Mucosa of rectum (tissue), 2 donors: ENCODE measurements around the gene A4GALT.

Source experiments
- H3K27ac ChIP-seq, 2 donors: one replicate each; pipeline ENCODE4 v1.7.0; 2013; ENCODE audit warnings: inconsistent platforms in 2 of 2, low read depth in 2 of 2, low read length in 2 of 2
- H3K27me3 ChIP-seq, 2 donors: one replicate each; pipeline ENCODE4 v1.7.0; 2013; ENCODE audit warnings: low read length in 2 of 2; ENCODE audit not compliant: control insufficient read depth in 2 of 2, insufficient read depth in 2 of 2
- H3K36me3 ChIP-seq, 2 donors: one replicate each; pipeline ENCODE4 v1.7.0; 2013; ENCODE audit warnings: low read length in 2 of 2; ENCODE audit not compliant: control insufficient read depth in 2 of 2, insufficient read depth in 2 of 2
- H3K4me1 ChIP-seq, 2 donors: one replicate each; pipeline ENCODE4 v1.7.0; 2013; ENCODE audit warnings: low read length in 2 of 2, mild to moderate bottlenecking in 1 of 2; ENCODE audit not compliant: control insufficient read depth in 2 of 2, insufficient read depth in 2 of 2
- H3K4me3 ChIP-seq, 2 donors: one replicate each; pipeline ENCODE4 v1.7.0; 2013; ENCODE audit warnings: low read length in 2 of 2
- H3K9ac ChIP-seq, 2 donors: one replicate each; pipeline ENCODE4 v1.7.0; 2013; ENCODE audit warnings: low read length in 2 of 2, low read depth in 1 of 2, mild to moderate bottlenecking in 1 of 2
- H3K9me3 ChIP-seq, 2 donors: one replicate each; pipeline ENCODE4 v1.7.0; 2013; ENCODE audit warnings: low read length in 2 of 2; ENCODE audit not compliant: control insufficient read depth in 2 of 2
- donor health status: healthy.
- donor health status: Normal muscosa, but diverticular disease.

A4GALT gene

DNA sequence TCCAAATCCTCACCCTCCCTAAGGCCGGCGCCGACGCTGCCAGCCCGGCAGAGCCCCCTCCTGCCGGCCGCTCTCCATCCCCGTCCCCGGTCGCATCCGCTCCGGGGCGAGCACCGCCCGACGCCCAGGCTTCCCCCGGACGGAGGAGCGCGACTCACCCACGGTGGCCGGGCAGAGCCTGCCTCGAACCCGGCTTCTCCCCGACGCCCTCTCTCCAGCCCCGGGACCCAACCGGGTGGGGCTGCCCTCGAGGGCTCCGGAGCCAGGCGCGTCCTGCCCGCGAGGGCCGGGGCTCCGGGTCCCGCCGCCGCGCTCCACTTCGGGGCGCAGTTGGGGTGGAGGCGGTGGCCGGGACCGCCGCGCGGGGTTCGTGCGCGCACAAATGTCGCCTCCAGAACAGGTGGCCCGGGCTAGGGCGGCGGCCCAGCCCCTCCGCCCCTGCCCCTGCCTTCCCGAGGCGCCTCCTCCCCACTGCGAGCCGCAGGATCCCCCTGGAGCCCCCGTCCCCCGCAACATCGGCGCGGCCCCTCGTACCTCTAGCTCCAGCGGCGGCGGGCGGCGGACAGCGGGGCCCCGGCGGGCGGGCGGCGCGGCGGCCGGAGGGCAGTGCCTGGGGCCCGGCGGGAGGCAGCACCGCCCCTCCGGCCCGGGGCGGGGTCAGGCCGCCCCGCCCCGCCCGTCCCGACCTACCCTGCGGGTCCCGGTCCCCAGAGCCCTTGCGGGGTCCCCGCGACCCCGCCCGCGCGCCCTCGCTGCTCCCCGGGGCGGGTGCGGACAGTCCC, at the start of gene A4GALT:
TSS of gene A4GALT (minus strand) at position 608 of the 782 bp plus-strand sequence. CDS start 26,919 bp downstream, outside the sequence.
- Histone ChIP-seq H3K27ac (peak within 1 kb of the TSS; percentile 54 to 67), H3K9ac (peak within 1 kb of the TSS; percentile 52 to 63), H3K4me1 (peaks cover 3 to 12% of the 10 kb centered on the region in 2 donors), H3K27me3 (peaks cover 29 to 35% of the 10 kb centered on the region in 2 donors), H3K4me3 (peak within 1 kb of the TSS; percentile 53 to 75), H3K36me3 (no peaks in the 10 kb centered on the region), H3K9me3 (no peaks in the 10 kb centered on the region)

DNA sequence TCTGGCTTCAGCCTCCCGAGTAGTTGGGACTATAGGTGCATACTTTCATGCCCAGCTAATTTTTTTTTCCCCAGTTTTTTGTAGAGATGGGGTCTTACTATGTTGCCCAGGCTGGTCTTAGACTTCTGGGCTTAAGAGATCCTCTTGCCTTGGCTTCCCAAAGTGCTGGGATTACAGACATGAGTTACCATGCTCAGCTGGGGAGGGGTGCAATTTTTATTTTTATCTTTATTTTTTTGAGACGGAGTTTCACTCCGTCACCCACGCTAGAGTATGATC, 49.7 kb upstream of the A4GALT start:
- Histone ChIP-seq H3K27me3 (peaks cover 0 to 8% of the 10 kb centered on the region in 2 donors), H3K9me3 (no peaks in the 10 kb centered on the region), H3K27ac (no peak overlapping the region), H3K4me1 (peaks cover 8 to 10% of the 10 kb centered on the region in 2 donors), H3K4me3 (peak overlapping the region in 1 of 2 donors; percentile 28), H3K36me3 (no peaks in the 10 kb centered on the region), H3K9ac (no peak overlapping the region)

DNA sequence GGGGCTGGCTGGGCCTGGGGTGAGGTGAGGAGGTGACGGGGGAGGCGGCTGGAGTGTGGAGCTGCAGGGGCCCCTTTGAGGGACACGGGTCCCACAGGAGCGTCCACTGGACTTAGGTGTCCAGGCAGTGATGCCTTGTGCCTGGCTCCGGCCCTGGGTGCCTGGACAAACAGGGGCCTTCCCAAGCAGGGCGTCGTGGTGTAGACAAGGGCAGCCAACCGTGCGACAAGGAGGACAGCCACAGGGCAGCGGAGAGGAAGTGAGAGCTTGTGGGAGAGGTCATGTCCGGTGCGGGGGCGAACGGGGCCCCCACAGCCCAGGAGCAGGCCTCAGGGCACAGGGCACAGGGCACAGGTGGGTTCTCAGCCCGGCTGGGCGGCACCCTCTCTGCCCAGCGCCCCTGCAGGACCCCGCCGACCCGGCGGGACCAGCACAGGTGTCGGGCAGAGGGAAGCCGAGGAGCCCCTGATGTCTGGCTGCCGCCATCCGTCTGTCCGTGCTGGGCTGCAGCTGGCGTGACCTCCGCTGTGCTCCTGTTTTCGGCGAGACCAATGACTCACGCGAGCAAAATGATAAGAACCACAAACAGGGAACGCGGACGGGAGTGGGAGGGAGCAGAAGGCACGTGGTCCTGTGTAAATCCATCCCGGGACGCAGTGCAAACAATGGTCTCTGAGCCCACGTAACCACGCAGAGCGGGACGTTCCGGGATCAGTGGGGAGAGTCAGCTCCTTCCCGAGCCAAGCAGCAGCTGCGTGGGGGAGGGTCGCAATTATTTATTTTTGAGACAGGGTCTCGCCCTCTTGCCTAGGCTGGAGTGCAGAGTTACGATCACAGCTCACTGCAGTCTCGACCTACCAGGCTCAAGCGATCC, 49.1 kb upstream of the A4GALT start:
- H3K9me3 ChIP-seq, result no peaks in the 10 kb centered on the region
- no peak overlapping the region for H3K27ac ChIP-seq
- H3K27me3 ChIP-seq, result peaks cover 0 to 8% of the 10 kb centered on the region in 2 donors
- H3K4me1 ChIP-seq, result peaks cover 8 to 10% of the 10 kb centered on the region in 2 donors
- H3K4me3 ChIP-seq, result peak overlapping the region; percentile 28 to 50
- H3K9ac ChIP-seq, result peak overlapping the region in 1 of 2 donors; percentile 48
- no peaks in the 10 kb centered on the region for H3K36me3 ChIP-seq

- H3K9ac ChIP-seq, result no peak overlapping the region
- no peaks in the 10 kb centered on the region for H3K36me3 ChIP-seq
- H3K27ac ChIP-seq, result no peak overlapping the region
- no peak overlapping the region for H3K4me3 ChIP-seq
- peaks cover 8 to 10% of the 10 kb centered on the region in 2 donors for H3K4me1 ChIP-seq
- H3K27me3 ChIP-seq, result peaks cover 0 to 8% of the 10 kb centered on the region in 2 donors
- no peaks in the 10 kb centered on the region for H3K9me3 ChIP-seq
These were observed 48.5 kb upstream of the A4GALT start for GRCh38 chr22:42769238-42769573.

DNA sequence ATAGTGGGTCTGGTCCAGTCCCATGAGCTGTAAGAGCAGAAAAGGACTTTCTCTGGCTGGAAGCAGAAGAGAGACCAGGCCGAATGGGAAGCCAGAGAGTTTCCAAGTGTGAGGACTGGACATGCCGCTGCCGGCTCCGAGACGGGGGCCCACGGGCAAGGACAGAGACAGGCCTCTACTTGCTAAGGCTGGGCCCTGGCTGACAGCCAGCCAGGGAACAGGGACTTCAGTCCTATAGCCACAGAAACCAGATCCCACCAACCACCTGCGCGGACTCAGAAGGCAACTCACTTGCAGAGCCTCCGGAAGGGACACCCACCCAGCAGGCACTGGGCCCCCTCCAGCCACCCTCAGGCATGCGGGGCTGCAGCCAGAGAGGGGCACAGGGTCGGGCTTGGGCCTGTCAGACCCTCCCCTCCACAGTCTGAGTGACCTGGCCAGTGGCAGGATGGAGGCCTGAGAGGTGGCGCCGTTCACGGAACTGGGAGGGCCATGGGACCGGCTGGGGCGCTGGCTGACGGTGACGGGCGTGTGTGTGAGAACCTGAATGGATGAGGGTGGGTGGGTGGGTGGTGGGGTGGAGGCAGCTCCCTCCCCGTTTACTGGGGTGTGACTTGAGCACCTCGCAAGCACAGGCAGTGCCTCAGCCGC, 47.8 kb upstream of the A4GALT start:
- Histone ChIP-seq H3K9me3 (no peaks in the 10 kb centered on the region), H3K36me3 (no peaks in the 10 kb centered on the region), H3K4me3 (no peak overlapping the region), H3K27me3 (peaks cover 0 to 8% of the 10 kb centered on the region in 2 donors), H3K27ac (no peak overlapping the region), H3K9ac (no peak overlapping the region), H3K4me1 (peaks cover 8 to 10% of the 10 kb centered on the region in 2 donors)

DNA sequence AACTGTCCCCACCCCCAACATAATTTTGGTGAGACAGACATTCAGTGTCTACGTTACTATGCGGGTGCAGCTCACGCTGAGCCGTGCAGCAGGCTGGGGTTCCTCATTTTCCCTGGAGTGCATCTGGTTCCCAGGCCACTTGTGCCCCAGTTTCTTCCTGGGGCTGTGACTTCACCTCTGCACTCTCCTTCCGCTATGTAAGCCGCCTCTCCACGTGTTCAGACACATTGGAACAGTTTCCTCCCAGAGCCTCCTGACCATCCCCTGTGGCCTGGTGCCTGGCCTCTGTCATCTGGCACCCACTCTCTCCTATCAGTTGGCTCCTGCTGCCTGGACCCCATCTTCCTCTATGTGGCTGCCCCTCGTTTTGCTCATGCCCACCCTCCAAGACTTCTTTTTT, 46.2 kb upstream of the A4GALT start:
- Histone ChIP-seq H3K9ac (no peak overlapping the region), H3K27ac (no peak overlapping the region), H3K27me3 (peaks cover 0 to 8% of the 10 kb centered on the region in 2 donors), H3K4me3 (no peak overlapping the region), H3K36me3 (no peaks in the 10 kb centered on the region), H3K9me3 (no peaks in the 10 kb centered on the region), H3K4me1 (peaks cover 8 to 10% of the 10 kb centered on the region in 2 donors)

DNA sequence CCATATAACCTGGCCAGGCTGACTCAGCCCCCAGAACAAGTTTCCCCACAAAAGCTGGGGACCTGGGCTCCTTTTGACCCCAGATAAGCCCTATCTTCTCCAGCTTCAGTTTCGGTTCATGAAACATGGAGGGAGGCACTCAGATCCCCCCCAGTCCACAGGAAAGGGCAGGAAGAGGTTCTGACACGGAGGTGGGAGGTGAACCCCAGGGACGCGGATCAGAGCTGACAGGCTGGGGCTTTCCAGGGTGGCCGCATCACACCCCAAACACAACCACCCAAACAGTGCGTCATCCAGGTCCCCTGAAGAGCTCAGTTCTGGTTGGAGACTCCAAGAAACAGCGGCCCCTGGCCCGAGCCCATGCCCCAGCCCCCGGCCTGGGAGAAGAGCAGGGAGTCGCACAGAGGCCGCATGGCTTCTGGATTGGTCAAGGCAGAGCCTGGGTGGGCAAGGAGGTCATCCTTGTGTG, 44.3 kb upstream of the A4GALT start:
- Histone ChIP-seq H3K4me3 (no peak overlapping the region), H3K27me3 (peaks cover 0 to 6% of the 10 kb centered on the region in 2 donors), H3K9me3 (no peaks in the 10 kb centered on the region), H3K27ac (no peak overlapping the region), H3K9ac (no peak overlapping the region), H3K36me3 (no peaks in the 10 kb centered on the region), H3K4me1 (peaks cover 4 to 6% of the 10 kb centered on the region in 2 donors)

DNA sequence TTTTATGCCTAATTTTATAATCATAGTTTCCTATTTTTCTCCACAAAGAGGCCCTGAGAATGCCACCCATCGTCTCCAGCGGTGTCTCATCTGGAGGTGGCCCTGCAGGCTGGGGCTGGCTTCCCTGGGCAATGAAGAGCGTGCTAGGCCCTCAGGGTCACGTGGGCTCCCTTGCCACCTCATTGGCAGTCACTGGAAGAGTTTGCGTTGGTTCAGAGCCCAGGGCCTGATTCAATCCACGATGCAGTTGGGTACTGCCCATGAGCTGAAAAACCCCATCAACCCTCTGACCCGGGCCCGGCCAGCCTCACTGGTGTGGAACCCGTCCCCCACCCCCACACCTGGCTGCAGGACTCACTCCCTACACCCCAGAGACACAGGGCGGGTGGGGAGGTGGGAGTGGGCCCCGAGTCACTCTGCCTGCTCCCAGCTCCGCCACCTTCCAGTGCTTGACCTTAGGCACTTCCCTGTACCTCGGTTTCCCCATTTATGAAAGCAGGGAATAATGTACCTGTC, 43.4 kb upstream of the A4GALT start:
- H3K27ac ChIP-seq, result no peak overlapping the region
- H3K4me3 ChIP-seq, result no peak overlapping the region
- H3K36me3 ChIP-seq, result no peaks in the 10 kb centered on the region
- H3K27me3 ChIP-seq, result no peaks in the 10 kb centered on the region
- no peaks in the 10 kb centered on the region for H3K9me3 ChIP-seq
- H3K4me1 ChIP-seq, result no peaks in the 10 kb centered on the region
- H3K9ac ChIP-seq, result no peak overlapping the region

DNA sequence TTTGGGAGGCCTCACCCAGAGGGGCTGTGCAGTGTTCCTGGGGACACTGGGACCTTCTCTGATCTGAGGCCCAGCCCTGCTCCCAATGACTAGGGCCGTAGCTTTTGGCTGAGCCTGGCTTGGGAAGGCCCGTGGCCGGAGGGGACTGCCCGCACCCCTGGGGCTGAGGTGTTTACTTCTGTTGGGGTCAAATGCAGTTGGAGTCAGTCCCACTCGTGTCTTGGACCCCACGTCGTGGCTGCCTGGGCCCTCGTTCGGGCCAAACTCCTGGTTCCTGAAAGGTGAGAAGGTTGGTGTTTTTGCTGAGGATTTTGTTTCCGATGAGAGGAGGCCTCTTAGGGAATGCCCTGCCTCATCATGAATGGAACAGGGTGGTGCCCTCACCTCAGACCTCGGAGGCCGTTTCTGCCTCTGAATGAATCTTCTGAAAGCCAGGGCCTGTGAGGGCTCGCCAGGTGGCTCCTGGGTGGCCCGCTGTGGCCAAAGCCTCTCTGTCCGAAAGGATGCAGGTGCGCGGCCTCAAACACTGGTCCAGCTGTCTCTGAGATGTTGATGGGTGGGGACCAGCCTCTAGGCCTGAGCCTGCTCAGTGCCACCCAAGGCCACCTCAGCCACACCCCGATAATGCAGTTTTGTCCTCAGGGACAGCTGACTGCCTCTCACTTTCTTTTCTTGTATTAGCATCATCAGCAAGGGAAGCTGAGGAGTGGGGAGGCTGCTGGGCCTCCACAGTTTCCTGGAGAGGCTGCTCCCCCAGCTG, 40.3 kb upstream of the A4GALT start:
- no peaks in the 10 kb centered on the region for H3K36me3 ChIP-seq
- H3K4me1 ChIP-seq, result no peaks in the 10 kb centered on the region
- H3K9ac ChIP-seq, result no peak overlapping the region
- H3K9me3 ChIP-seq, result no peaks in the 10 kb centered on the region
- no peak overlapping the region for H3K4me3 ChIP-seq
- no peaks in the 10 kb centered on the region for H3K27me3 ChIP-seq
- H3K27ac ChIP-seq, result no peak overlapping the region
